Stimulated activated CD8-positive, alpha-beta memory T cell treated with anti-CD3 and anti-CD28 coated beads, Interleukin-12 subunit alpha, Interleukin-12 subunit beta, amount 100 ng/mL, for 24 hours (primary cell): ENCODE results near the gene WDR72.
"Not testable (repeated sequence)": the region's sequence is repeated elsewhere in the genome, so short reads cannot be mapped to it uniquely, and the experiment has no call there.

Source experiments
- DNase-seq: peaks from one replicate; pipeline ENCODE4 v3.0.0-alpha.2; 2020; ENCODE audit errors: extremely low read depth

Gene WDR72

GRCh38 chr15:53590380-53590779, 169.1 kb downstream of the WDR72 start:
- no peak for DNase-seq

- no peak for DNase-seq
Observed at GRCh38 chr15:53589520-53590057, 169.9 kb downstream of the WDR72 start.

- DNase-seq = no peak
Observed at GRCh38 chr15:53588773-53589172, 170.7 kb downstream of the WDR72 start.

- DNase-seq = no peak
Observed at GRCh38 chr15:53586799-53587198, 172.7 kb downstream of the WDR72 start.

GRCh38 chr15:53581513-53581912, 177.9 kb downstream of the WDR72 start:
- no peak for DNase-seq

GRCh38 chr15:53580366-53580765, 179.1 kb downstream of the WDR72 start:
- no peak for DNase-seq

GRCh38 chr15:53576841-53577240, 182.6 kb downstream of the WDR72 start:
- no peak for DNase-seq

- no peak for DNase-seq
Observed at GRCh38 chr15:53573091-53573490, 186.4 kb downstream of the WDR72 start.

GRCh38 chr15:53569751-53570480, 189.5 kb downstream of the WDR72 start:
- no peak for DNase-seq

GRCh38 chr15:53566912-53567311, 192.6 kb downstream of the WDR72 start:
- no peak for DNase-seq

GRCh38 chr15:53565721-53566120, 193.7 kb downstream of the WDR72 start:
- DNase-seq = no peak

- DNase-seq = no peak
Observed at GRCh38 chr15:53564647-53565046, 194.8 kb downstream of the WDR72 start.

GRCh38 chr15:53563627-53564026, 195.8 kb downstream of the WDR72 start:
- DNase-seq = no peak

- DNase-seq = no peak
Observed at GRCh38 chr15:53559364-53560277, 199.8 kb downstream of the WDR72 start.

GRCh38 chr15:53558384-53558783, 201.1 kb downstream of the WDR72 start:
- no peak for DNase-seq

- no peak for DNase-seq
Observed at GRCh38 chr15:53555226-53555625, 204.2 kb downstream of the WDR72 start.

- DNase-seq = no peak
Observed at GRCh38 chr15:53549697-53550305, 209.7 kb downstream of the WDR72 start.

GRCh38 chr15:53548236-53548635, 211.2 kb downstream of the WDR72 start:
- no peak for DNase-seq

GRCh38 chr15:53540626-53541300, 218.7 kb downstream of the WDR72 start:
- not testable (repeated sequence) for DNase-seq

- no peak for DNase-seq
Observed at GRCh38 chr15:53539878-53540277, 219.6 kb downstream of the WDR72 start.

- DNase-seq = no peak
Observed at GRCh38 chr15:53536479-53537120, 222.9 kb downstream of the WDR72 start.
